H1 (cell line): ENCODE measurements around the gene FOXL3. TPM values are rescaled to one million over a fixed set of nuclear protein-coding genes. Genes with fewer than 3 reads are reported as not detected.

Experiments used
- CTCF ChIA-PET: fragments of 300-600 bp; sonication (Branson Sonifier 250); formaldehyde crosslinking; loops from one replicate; lab custom pipeline; 2021; ENCODE audit not compliant: partially characterized antibody; lab: Charles Lee
- POLR2A ChIA-PET: fragments of 300-600 bp; sonication (Branson Sonifier 250); formaldehyde crosslinking; loops from one replicate; lab custom pipeline; 2021; ENCODE audit warnings: inconsistent platforms; ENCODE audit not compliant: partially characterized antibody; lab: Charles Lee
- DNase-seq, 2 experiments: peaks; one replicate each; pipeline versions ENCODE4 v3.0.0 to v3.0.0-alpha.2; 2010 to 2022; ENCODE audit warnings: low spot score in 2 of 2, low read depth in 1 of 2, mixed read lengths in 1 of 2
- FAIRE-seq: peaks from 2 replicates; lab custom pipeline; 2011; peaks lifted over from hg19 to GRCh38; lab: Jason Lieb, UNC
- H2AFZ ChIP-seq: 2 replicates; pipeline ENCODE4 v1.8.1; 2012; ENCODE audit warnings: low read length, inconsistent platforms
- H2AK5ac ChIP-seq: 2 replicates; pipeline ENCODE4 v1.6.1; 2013; ENCODE audit warnings: low read depth, low read length
- H2BK120ac ChIP-seq: replicated peaks from 2 replicates; pipeline ENCODE3; 2013; ENCODE audit warnings: low read depth, low read length, inconsistent platforms
- H2BK12ac ChIP-seq: 2 replicates; pipeline ENCODE4 v1.6.1; 2013; ENCODE audit warnings: low read depth, low read length
- H2BK15ac ChIP-seq: 2 replicates; pipeline ENCODE4 v1.6.1; 2013; ENCODE audit warnings: low read length
- H2BK20ac ChIP-seq: 2 replicates; pipeline ENCODE4 v1.6.1; 2013; ENCODE audit warnings: low read length
- H2BK5ac ChIP-seq: 2 replicates; pipeline ENCODE4 v1.6.1; 2013; ENCODE audit warnings: low read depth, low read length
- H3K14ac ChIP-seq: 2 replicates; pipeline ENCODE4 v1.6.1; 2013; ENCODE audit warnings: inconsistent platforms; ENCODE audit not compliant: insufficient read length
- H3K18ac ChIP-seq: 2 replicates; pipeline ENCODE4 v1.6.1; 2013; ENCODE audit warnings: low read length; ENCODE audit errors: extremely low read depth
- H3K23ac ChIP-seq: 2 replicates; pipeline ENCODE4 v1.6.1; 2013; ENCODE audit warnings: inconsistent platforms; ENCODE audit not compliant: insufficient read length
- H3K23me2 ChIP-seq: 2 replicates; pipeline ENCODE4 v1.6.1; 2013; ENCODE audit warnings: low read depth, low read length
- H3K27ac ChIP-seq: 2 replicates; pipeline ENCODE4 v1.6.1; 2011; ENCODE audit warnings: low read depth, low read length, inconsistent platforms
- H3K27me3 ChIP-seq, 4 experiments: replicated peaks in 1 of 4; 1 replicate in 1 of 4; 2 replicates in 3 of 4; pipeline versions ENCODE4 v1.6.1 to v1.8.1; 2011 to 2013; ENCODE audit warnings: low read length in 3 of 4, mild to moderate bottlenecking in 3 of 4, inconsistent platforms in 2 of 4, mixed read lengths in 2 of 4, moderate library complexity in 1 of 4; ENCODE audit not compliant: control insufficient read depth in 3 of 4, insufficient read depth in 3 of 4; ENCODE audit errors: extremely low read depth in 1 of 4
- H3K36me3 ChIP-seq, 4 experiments: 2 replicates each; pipeline versions ENCODE4 v1.6.1 to v1.8.1; 2011 to 2013; ENCODE audit warnings: mild to moderate bottlenecking in 4 of 4, low read length in 3 of 4, moderate library complexity in 2 of 4, control low read depth in 1 of 4, inconsistent platforms in 1 of 4; ENCODE audit not compliant: insufficient read depth in 4 of 4, control insufficient read depth in 2 of 4
- H3K4ac ChIP-seq: replicated peaks from 2 replicates; pipeline ENCODE3; 2013; ENCODE audit warnings: low read length, low read depth, mixed read lengths, inconsistent platforms; ENCODE audit not compliant: insufficient read length
- H3K4me1 ChIP-seq, 4 experiments: replicated peaks in 1 of 4; 1 replicate in 1 of 4; 2 replicates in 3 of 4; pipeline versions ENCODE4 v1.6.1 to v1.8.1; 2011 to 2013; ENCODE audit warnings: low read length in 3 of 4, inconsistent platforms in 2 of 4, mixed read lengths in 1 of 4; ENCODE audit not compliant: insufficient read depth in 4 of 4, control insufficient read depth in 3 of 4
- H3K4me2 ChIP-seq, 2 experiments: 2 replicates each; pipeline versions ENCODE4 v1.6.1 to v1.8.1; 2011 to 2013; ENCODE audit warnings: low read depth in 2 of 2, low read length in 2 of 2, control low read depth in 1 of 2, inconsistent platforms in 1 of 2, mild to moderate bottlenecking in 1 of 2; ENCODE audit not compliant: insufficient read depth in 1 of 2
- H3K4me3 ChIP-seq, 4 experiments: fragments of 200-600, 300-600 bp in 1 of 4; sonication (generic), shearing (Covaris generic), sonication (Bioruptor Twin) in 1 of 4; 2 replicates each; pipeline versions ENCODE4 v1.5.1 to v1.8.1; 2011 to 2016; ENCODE audit warnings: low read length in 4 of 4, low read depth in 3 of 4, control low read depth in 2 of 4, inconsistent platforms in 2 of 4, mild to moderate bottlenecking in 2 of 4, mixed read lengths in 1 of 4, moderate library complexity in 1 of 4; ENCODE audit not compliant: insufficient read depth in 2 of 4; ENCODE audit errors: extremely low read depth in 1 of 4
- H3K56ac ChIP-seq: replicated peaks from 2 replicates; pipeline ENCODE3; 2013; ENCODE audit warnings: low read depth, mild to moderate bottlenecking, mixed read lengths, low read length, inconsistent platforms; ENCODE audit not compliant: insufficient read length
- H3K79me1 ChIP-seq: 2 replicates; pipeline ENCODE4 v1.6.1; 2013; ENCODE audit warnings: low read depth, low read length, control low read depth
- H3K79me2 ChIP-seq, 2 experiments: 2 replicates each; pipeline versions ENCODE4 v1.6.1 to v1.8.1; 2012 to 2013; ENCODE audit warnings: low read length in 2 of 2, mild to moderate bottlenecking in 2 of 2, inconsistent platforms in 1 of 2; ENCODE audit not compliant: insufficient read depth in 2 of 2, control insufficient read depth in 1 of 2
- H3K9ac ChIP-seq, 4 experiments: replicated peaks in 1 of 4; 1 replicate in 1 of 4; 2 replicates in 3 of 4; pipeline versions ENCODE4 v1.6.1 to v1.8.1; 2011 to 2013; ENCODE audit warnings: low read depth in 3 of 4, low read length in 3 of 4, control low read depth in 2 of 4, mild to moderate bottlenecking in 2 of 4, moderate library complexity in 2 of 4, inconsistent platforms in 1 of 4; ENCODE audit errors: extremely low read depth in 1 of 4
- H3K9me3 ChIP-seq, 2 experiments: 2 replicates each; pipeline versions ENCODE4 v1.6.1 to v1.8.1; 2012 to 2013; ENCODE audit warnings: mild to moderate bottlenecking in 2 of 2, moderate library complexity in 2 of 2, control low read depth in 1 of 2, inconsistent platforms in 1 of 2, low read depth in 1 of 2, low read length in 1 of 2, mixed read lengths in 1 of 2; ENCODE audit not compliant: insufficient read depth in 2 of 2
- H4K20me1 ChIP-seq, 2 experiments: replicated peaks in 1 of 2; 2 replicates each; pipeline versions ENCODE3 to v1.8.1; 2011 to 2013; ENCODE audit warnings: inconsistent platforms in 2 of 2, low read length in 2 of 2, mild to moderate bottlenecking in 1 of 2; ENCODE audit not compliant: insufficient read depth in 2 of 2, control insufficient read depth in 1 of 2
- H4K5ac ChIP-seq: 2 replicates; pipeline ENCODE4 v1.6.1; 2013; ENCODE audit warnings: low read length, low read depth, mixed read lengths, inconsistent platforms; ENCODE audit not compliant: insufficient read length
- H4K8ac ChIP-seq: 2 replicates; pipeline ENCODE4 v1.8.0; 2013; ENCODE audit warnings: mild to moderate bottlenecking, moderate library complexity, low read length, inconsistent platforms; ENCODE audit not compliant: insufficient read depth; ENCODE audit errors: extremely low read depth
- H4K91ac ChIP-seq: replicated peaks from 2 replicates; pipeline ENCODE3; 2013; ENCODE audit warnings: low read length, mixed read lengths, inconsistent platforms; ENCODE audit not compliant: insufficient read length
- ATF2 ChIP-seq: IDR thresholded peaks from 2 replicates; pipeline ENCODE4 v1.6.1; 2012; ENCODE audit warnings: low read length, inconsistent platforms
- CBX5 ChIP-seq: fragments of 300-800, 300-1000 bp; sonication (generic); IDR thresholded peaks from 2 replicates; pipeline ENCODE4 v1.7.1; 2016; ENCODE audit warnings: antibody characterized with exemption, low read length, low read depth
- FOSL1 ChIP-seq: IDR thresholded peaks from 2 replicates; pipeline ENCODE4 v1.6.1; 2011; ENCODE audit warnings: mild to moderate bottlenecking, low read depth, low read length, moderate library complexity; ENCODE audit not compliant: insufficient read depth
- KDM5A ChIP-seq: fragments of 200-600 bp; IDR thresholded peaks from 2 replicates; pipeline ENCODE4 v1.7.1; 2012; ENCODE audit warnings: mild to moderate bottlenecking, low read length, inconsistent platforms, mixed read lengths
- MAX ChIP-seq: IDR thresholded peaks from 2 replicates; pipeline ENCODE4 v1.6.1; 2012; ENCODE audit warnings: inconsistent platforms
- POLR2A ChIP-seq, 2 experiments: IDR thresholded peaks; 1 replicate in 1 of 2; 2 replicates in 1 of 2; pipeline ENCODE4 v1.6.1; 2011; ENCODE audit warnings: low read depth in 2 of 2, low read length in 2 of 2, mild to moderate bottlenecking in 2 of 2; ENCODE audit errors: control extremely low read depth in 1 of 2
- POLR2AphosphoS5 ChIP-seq: IDR thresholded peaks from 2 replicates; pipeline ENCODE4 v1.6.1; 2011; ENCODE audit warnings: low read depth, low read length
- SIX5 ChIP-seq: IDR thresholded peaks from 2 replicates; pipeline ENCODE4 v1.6.1; 2011; ENCODE audit warnings: mild to moderate bottlenecking, low read depth, low read length
- SP2 ChIP-seq: IDR thresholded peaks from 2 replicates; pipeline ENCODE4 v1.6.1; 2012; ENCODE audit warnings: mild to moderate bottlenecking, low read length, inconsistent platforms
- SP4 ChIP-seq: IDR thresholded peaks from 2 replicates; pipeline ENCODE4 v1.6.1; 2012; ENCODE audit warnings: low read length, inconsistent platforms
- SRF ChIP-seq: IDR thresholded peaks from 2 replicates; pipeline ENCODE4 v1.6.1; 2011; ENCODE audit warnings: mild to moderate bottlenecking, low read depth, low read length, moderate library complexity
- SUZ12 ChIP-seq: fragments of 200-600 bp; sonication (generic); IDR thresholded peaks from 2 replicates; pipeline ENCODE4 v1.6.1; 2012; ENCODE audit warnings: mild to moderate bottlenecking, inconsistent platforms, low read length, moderate library complexity, mixed read lengths
- WGBS, 2 experiments: shearing (Covaris generic) in 1 of 2; methylation state at CpG; one replicate each; pipeline versions ENCODE4 v1.1.6 to v1.1.7; 2013 to 2015; ENCODE audit warnings: low lambda C conversion rate in 2 of 2, mixed read lengths in 2 of 2, inconsistent platforms in 1 of 2, low coverage in 1 of 2, missing lambda C conversion rate in 1 of 2; ENCODE audit not compliant: insufficient replicate concordance in 2 of 2, insufficient coverage in 1 of 2, insufficient read length in 1 of 2; ENCODE audit errors: extremely low coverage in 1 of 2, missing lambda C conversion rate in 1 of 2; 5-methylcytosine and 5-hydroxymethylcytosine counted together
- polyA plus RNA-seq, 7 experiments: library from polyadenylated mRNA; depleted of rRNA in 3 of 7; stranded (reverse) in 5 of 7; unstranded in 2 of 7; fragments of >200 nt in 5 of 7; fragments of 200-250 nt in 2 of 7; gene quantifications; 1 replicate in 5 of 7; 2 replicates in 1 of 7; 4 replicates in 1 of 7; pipeline versions ENCODE4 v1.2.1 to v1.2.3, GENCODE V29; 2011 to 2013; ENCODE audit warnings: missing spikeins in 2 of 7, mixed read lengths in 2 of 7
- total RNA-seq: library from RNA; stranded (reverse); fragmentation: NEBNext Ultra II Directional; extraction: Animal tissue kit (Norgen Biotek cat#: 25700); gene quantifications from 2 replicates; pipeline ENCODE4 v1.2.1, GENCODE V29; 2021

Gene FOXL3
- total and polyA plus RNA-seq, 2 of the 8 experiments (the other 6 are each of a cell fraction or from before 2014, with no cell fraction given): not detected

- H4K8ac ChIP-seq: no peak overlapping the region; the same call in 1 of the 2 replicates
These were observed 38.4 kb upstream of the FOXL3 start for GRCh38 chr7:251446-252175.

More at GRCh38 chr7:251446-252175, 38.4 kb upstream of the FOXL3 start:
- ChIA-PET POLR2A (no interaction called here), CTCF (interaction anchor here (0.6 to 0.7 kb wide), 2 partner anchors 19 to 35 kb away, joined by 3 read pairs; no protein-coding TSS in a partner anchor)
- DNase-seq (no peak), FAIRE-seq (no peak)
- H2AFZ ChIP-seq: no peak overlapping the region
- H2BK12ac ChIP-seq: no peak overlapping the region
- H3K23ac ChIP-seq: no peak overlapping the region
- no peak overlapping the region for H4K5ac ChIP-seq
- H2AK5ac ChIP-seq: no peak overlapping the region
- H3K9me3 ChIP-seq: peaks cover 4 to 41% of the 10 kb centered on the region in 2 experiments; a peak in 3 of 4 replicates
- no peak overlapping the region for H2BK120ac ChIP-seq
- no peak overlapping the region for H4K91ac ChIP-seq
- no peak overlapping the region for H3K27ac ChIP-seq
- no peak overlapping the region for H3K56ac ChIP-seq
- H3K36me3 ChIP-seq: peaks cover 0 to 43% (median 6%) of the 10 kb centered on the region in 4 experiments; a peak in 5 of 8 replicates
- no peaks in the 10 kb centered on the region for H3K79me2 ChIP-seq
- H3K4me3 ChIP-seq: no peak overlapping the region
- H4K20me1 ChIP-seq: peaks cover 0 to 2% of the 10 kb centered on the region in 2 experiments
- H2BK20ac ChIP-seq: no peak overlapping the region
- TF ChIP-seq FOSL1 (no peak), SIX5 (no peak), SRF (no peak), POLR2AphosphoS5 (no peak), POLR2A (IDR thresholded peaks at IDR 0.05; ENCODE audit: control extremely low read depth in 1 of 2, low read depth in 2 of 2, low read length in 2 of 2) (no peak), KDM5A (no peak), SP2 (no peak), SUZ12 (no peak), CBX5 (no peak), MAX (no peak), SP4 (no peak), ATF2 (no peak)
- no peak overlapping the region for H3K14ac ChIP-seq
- no peaks in the 10 kb centered on the region for H3K27me3 ChIP-seq
- H3K4ac ChIP-seq: no peak overlapping the region
- H3K4me1 ChIP-seq: no peaks in the 10 kb centered on the region
- H3K18ac ChIP-seq: no peak overlapping the region
- WGBS, 2 experiments: 90% methylated on average over 16 of the region's 21 CpGs; no CpG with 5 or more reads in 1 of the 2 experiments
- H3K4me2 ChIP-seq: no peak overlapping the region
- no peak overlapping the region for H3K9ac ChIP-seq
- H2BK5ac ChIP-seq: no peak overlapping the region
- no peaks in the 10 kb centered on the region for H3K79me1 ChIP-seq
- H2BK15ac ChIP-seq: no peak overlapping the region
- no peaks in the 10 kb centered on the region for H3K23me2 ChIP-seq
